DLD1 (cell line): ENCODE results near the gene PODN.

Experiments used
- in situ Hi-C: cut with HindIII; loops from 2 replicates; pipeline ENCODE4 v1.10.0; 2017; ENCODE audit warnings: low sequenced_read_pairs

The PODN gene

GRCh38 chr1:53130598-53130877 is 68.5 kb downstream of the PODN start:
- in situ Hi-C loops = no loop called here

GRCh38 chr1:53130878-53131589 is 69.0 kb downstream of the PODN start:
- in situ Hi-C loops = no loop called here

- in situ Hi-C loops = no loop called here
Observed at GRCh38 chr1:53131590-53131938, 69.6 kb downstream of the PODN start.

- in situ Hi-C loops = no loop called here
Observed at GRCh38 chr1:53132176-53132575, 70.2 kb downstream of the PODN start.

GRCh38 chr1:53133261-53134041 is 71.4 kb downstream of the PODN start:
- in situ Hi-C loops = no loop called here

GRCh38 chr1:53134042-53134485 is 72.1 kb downstream of the PODN start:
- in situ Hi-C loops = no loop called here
